ENCODE results near the gene OTP.

Gene OTP

GRCh38 chr5:77637998-77638762 lies at the start of gene OTP:
Gene OTP (minus strand): TSS chr5:77638713. CDS start chr5:77638549, 164 bp downstream.
- no peak for DNase-seq

GRCh38 chr5:77683171-77683732 lies 44.7 kb upstream of the OTP start:
- DNase-seq, result no peak

- no peak for DNase-seq
Measured at GRCh38 chr5:77670526-77670925, 32.0 kb upstream of the OTP start.

- DNase-seq, result no peak
Measured at GRCh38 chr5:77669677-77670076, 31.2 kb upstream of the OTP start.

- DNase-seq, result peak; percentile 18
Measured at GRCh38 chr5:77663090-77663863, 24.8 kb upstream of the OTP start.

- DNase-seq, result no peak
Measured at GRCh38 chr5:77662635-77663034, 24.1 kb upstream of the OTP start.

GRCh38 chr5:77658662-77659061 lies 20.1 kb upstream of the OTP start:
- DNase-seq, result no peak

GRCh38 chr5:77651343-77651742 lies 12.8 kb upstream of the OTP start:
- no peak for DNase-seq

- no peak for DNase-seq
Measured at GRCh38 chr5:77650686-77651085, 12.2 kb upstream of the OTP start.

- no peak for DNase-seq
Measured at GRCh38 chr5:77649776-77650175, 11.3 kb upstream of the OTP start.

GRCh38 chr5:77645995-77646639 lies 7.6 kb upstream of the OTP start:
- DNase-seq, result no peak

- DNase-seq, result no peak
Measured at GRCh38 chr5:77645158-77645994, 6.9 kb upstream of the OTP start.

- no peak for DNase-seq
Measured at GRCh38 chr5:77644371-77645157, 6.1 kb upstream of the OTP start.

GRCh38 chr5:77643654-77644370 lies 5.3 kb upstream of the OTP start:
- DNase-seq, result no peak

GRCh38 chr5:77642738-77643653 lies 4.5 kb upstream of the OTP start:
- DNase-seq, result no peak

- DNase-seq, result no peak
Measured at GRCh38 chr5:77641963-77642737, 3.6 kb upstream of the OTP start.

- no peak for DNase-seq
Measured at GRCh38 chr5:77641397-77641943, 3.0 kb upstream of the OTP start.

- no peak for DNase-seq
Measured at GRCh38 chr5:77640589-77641396, 2.3 kb upstream of the OTP start.
